Ishikawa (cell line): ENCODE results near the gene FADS6.

Source experiments
- CEBPB ChIP-seq: IDR thresholded peaks from 2 replicates; pipeline ENCODE4 v1.6.1; 2012
- CREB1 ChIP-seq: IDR thresholded peaks from 2 replicates; pipeline ENCODE4 v1.6.1; 2012; ENCODE audit warnings: low read depth
- EGR1 ChIP-seq: IDR thresholded peaks from 2 replicates; pipeline ENCODE4 v1.6.1; 2012
- EP300 ChIP-seq: IDR thresholded peaks from 2 replicates; pipeline ENCODE4 v1.6.1; 2012; ENCODE audit warnings: borderline replicate concordance
- FOXM1 ChIP-seq: IDR thresholded peaks from 2 replicates; pipeline ENCODE4 v1.6.1; 2012; ENCODE audit warnings: low read depth, borderline replicate concordance
- MAX ChIP-seq: IDR thresholded peaks from 2 replicates; pipeline ENCODE4 v1.6.1; 2012
- NFIC ChIP-seq: IDR thresholded peaks from 2 replicates; pipeline ENCODE4 v1.6.1; 2012
- RAD21 ChIP-seq: IDR thresholded peaks from 2 replicates; pipeline ENCODE4 v1.6.1; 2012; ENCODE audit warnings: low read depth
- REST ChIP-seq: IDR thresholded peaks from 2 replicates; pipeline ENCODE4 v1.6.1; 2012; ENCODE audit warnings: low read depth, mild to moderate bottlenecking
- TAF1 ChIP-seq: IDR thresholded peaks from 2 replicates; pipeline ENCODE4 v1.6.1; 2012; ENCODE audit warnings: low read depth, mild to moderate bottlenecking
- TCF12 ChIP-seq: IDR thresholded peaks from 2 replicates; pipeline ENCODE4 v1.6.1; 2012; ENCODE audit warnings: low read depth
- TEAD4 ChIP-seq: IDR thresholded peaks from 2 replicates; pipeline ENCODE4 v1.6.1; 2012
- YY1 ChIP-seq: IDR thresholded peaks from 2 replicates; pipeline ENCODE4 v1.6.1; 2012; ENCODE audit warnings: low read depth
- TF ChIP-seq, protein P1 (sequence below): IDR thresholded peaks from 2 replicates; pipeline ENCODE4 v1.6.1; 2012

DNA sequence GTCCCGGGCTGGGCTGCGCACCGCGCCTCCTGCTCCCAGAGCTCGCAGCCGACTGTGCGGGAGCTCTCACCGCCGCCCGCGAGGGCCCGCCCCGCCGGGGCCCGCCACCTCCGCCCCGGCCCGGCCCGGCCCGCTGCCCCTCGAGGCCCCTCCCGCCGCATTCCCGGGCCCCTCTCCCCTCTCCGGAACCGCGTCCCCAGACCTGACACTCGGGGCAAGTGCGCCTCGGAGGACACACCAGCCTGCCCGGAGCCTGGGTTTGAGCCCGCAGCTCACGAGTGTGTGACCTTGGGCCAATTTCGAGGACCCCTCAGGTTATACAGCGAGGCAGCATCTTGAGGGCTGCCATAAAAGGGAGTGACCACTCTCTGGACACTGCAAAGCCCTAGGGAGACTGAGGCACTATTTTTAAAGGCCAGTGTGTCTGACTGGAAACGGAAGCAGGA lies 31.7 kb downstream of the FADS6 start:
- no peak for TF ChIP-seq MAX
- no peak for TF ChIP-seq NFIC
- no peak for TF ChIP-seq RAD21
- no peak for TF ChIP-seq YY1
- TF ChIP-seq CREB1: no peak
- no peak for TF ChIP-seq CEBPB
- TF ChIP-seq EP300: no peak
- TF ChIP-seq FOXM1: no peak
- no peak for TF ChIP-seq TAF1
- TF ChIP-seq EGR1: no peak
- no peak for TF ChIP-seq REST
- TF ChIP-seq TCF12: no peak
- no peak for TF ChIP-seq TEAD4
- TF ChIP-seq, protein P1, sequence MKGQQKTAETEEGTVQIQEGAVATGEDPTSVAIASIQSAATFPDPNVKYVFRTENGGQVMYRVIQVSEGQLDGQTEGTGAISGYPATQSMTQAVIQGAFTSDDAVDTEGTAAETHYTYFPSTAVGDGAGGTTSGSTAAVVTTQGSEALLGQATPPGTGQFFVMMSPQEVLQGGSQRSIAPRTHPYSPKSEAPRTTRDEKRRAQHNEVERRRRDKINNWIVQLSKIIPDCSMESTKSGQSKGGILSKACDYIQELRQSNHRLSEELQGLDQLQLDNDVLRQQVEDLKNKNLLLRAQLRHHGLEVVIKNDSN: no peak
